AG04449 (cell line): Measurements from ENCODE around the gene CALML6.

ENCODE experiments used
- CTCF ChIA-PET: fragments of 350-600 bp; formaldehyde crosslinking; extraction: SDS; loops from one replicate; lab custom pipeline; 2021; ENCODE audit warnings: antibody characterized with exemption; lab: Yijun Ruan, JAX
- POLR2A ChIA-PET: fragments of 400-600, 350-600 bp; formaldehyde crosslinking; extraction: SDS; loops from one replicate; lab custom pipeline; 2020; ENCODE audit warnings: antibody characterized with exemption, inconsistent platforms; lab: Yijun Ruan, JAX
- DNase-seq: peaks from one replicate; pipeline ENCODE4 v3.0.0-alpha.2; 2010; ENCODE audit warnings: low read depth, low spot score
- H3K4me3 ChIP-seq: 2 replicates; pipeline ENCODE4 v1.5.1; 2011; ENCODE audit warnings: low read depth, mild to moderate bottlenecking, control low read depth, low read length
- CTCF ChIP-seq: IDR thresholded peaks from one replicate; pipeline ENCODE4 v1.5.1; 2011; ENCODE audit warnings: mild to moderate bottlenecking, moderate library complexity, low read length, control low read depth, inconsistent platforms; ENCODE audit not compliant: insufficient read depth; ENCODE audit errors: missing control alignments

The CALML6 gene

DNA sequence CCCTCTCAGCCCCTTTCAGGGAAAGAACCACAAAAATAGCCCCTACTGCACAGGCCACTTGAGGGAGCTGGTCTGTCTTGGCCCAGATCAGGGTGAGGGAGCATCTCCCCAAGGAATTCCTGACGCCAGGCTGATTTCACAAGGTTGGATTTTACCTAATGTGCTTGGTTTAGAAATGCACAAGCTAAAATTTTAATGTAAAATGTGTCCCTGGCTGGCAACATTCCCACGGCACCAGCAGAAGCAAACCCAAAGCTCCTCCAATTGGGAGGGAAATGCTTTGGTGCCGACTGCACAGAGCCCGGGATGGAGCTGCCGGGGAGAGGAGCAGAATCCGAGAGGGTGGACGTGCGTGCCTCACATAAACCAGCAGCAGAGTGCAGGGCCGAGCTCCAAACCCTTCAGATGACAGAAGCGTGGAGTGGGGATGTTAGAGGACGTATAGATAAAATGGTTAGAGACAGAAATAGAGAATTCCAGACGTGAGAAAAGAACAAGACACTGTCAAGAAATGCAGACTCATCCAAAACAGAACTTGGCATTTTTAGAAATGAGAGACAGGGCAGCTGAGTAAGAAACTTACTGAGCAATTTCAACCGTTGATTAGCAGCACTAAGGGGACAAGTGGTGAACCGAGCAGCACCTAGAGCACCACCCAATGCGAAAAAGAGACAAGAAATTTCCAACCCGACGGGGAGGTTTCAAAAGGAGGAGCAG, 45.6 kb downstream of the CALML6 start:
- H3K4me3 ChIP-seq: no peak overlapping the region
- ChIA-PET POLR2A (no interaction called here), CTCF (interaction anchor here (0.9 to 3.6 kb wide), 17 partner anchors 11 to 213 kb away, joined by 3 to 32 read pairs (median 5); partner anchors contain the start of gene GABRD)
- no peak for DNase-seq
- TF ChIP-seq CTCF: no peak

- POLR2A ChIA-PET: no interaction called here
- H3K4me3 ChIP-seq: no peak overlapping the region
- no peak for TF ChIP-seq CTCF
- no peak for DNase-seq
- CTCF ChIA-PET: interaction anchor here (1.4 to 1.5 kb wide), 2 partner anchors 82 to 212 kb away, joined by 4 read pairs; no protein-coding TSS in a partner anchor
Measured at GRCh38 chr1:1962752-1963151, 47.7 kb downstream of the CALML6 start.

DNA sequence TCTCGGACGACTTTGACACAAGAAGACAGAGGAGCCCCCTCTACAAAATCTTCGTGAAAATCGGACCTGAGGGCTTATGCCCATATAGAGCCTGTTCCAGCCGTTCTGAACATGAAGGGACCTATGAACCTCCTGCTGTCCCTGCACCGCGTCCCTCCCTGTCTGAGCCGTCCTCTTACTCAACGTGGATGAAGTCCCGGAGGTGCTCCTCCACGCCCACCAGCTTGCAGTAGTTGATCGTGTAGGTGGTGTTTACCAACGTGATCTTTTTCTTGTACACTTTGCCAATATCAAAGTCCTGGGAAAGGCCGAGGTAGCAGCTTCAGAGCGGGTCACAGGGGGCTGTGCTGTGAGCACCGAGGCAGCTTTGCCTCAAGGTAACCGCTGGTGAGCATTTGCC, 48.5 kb downstream of the CALML6 start:
- TF ChIP-seq CTCF: no peak
- no peak for DNase-seq
- ChIA-PET CTCF (interaction anchor here (1.1 to 1.4 kb wide), 2 partner anchors 16 to 211 kb away, joined by 3 to 4 read pairs; no protein-coding TSS in a partner anchor), POLR2A (no interaction called here)
- no peak overlapping the region for H3K4me3 ChIP-seq

DNA sequence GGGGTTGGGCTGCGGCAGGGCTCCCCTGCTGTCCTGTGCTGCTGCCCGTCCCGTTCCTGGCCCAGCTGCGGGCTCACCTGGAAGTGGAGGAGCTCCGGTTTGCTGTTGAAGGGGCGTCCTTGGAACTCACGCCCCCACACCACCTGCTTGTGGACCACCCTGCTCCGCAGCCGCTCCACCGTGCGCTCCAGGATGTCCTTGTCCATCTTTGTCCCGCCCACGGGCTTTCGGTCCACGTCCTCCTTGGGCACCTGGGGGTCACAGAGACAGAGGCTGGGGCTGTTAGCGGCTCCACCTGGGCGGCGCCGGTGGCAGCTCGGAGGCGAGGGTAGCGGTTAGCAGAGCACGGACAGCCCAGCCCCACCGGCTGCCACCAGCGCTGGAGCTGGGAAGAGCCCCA, 49.8 kb downstream of the CALML6 start:
- TF ChIP-seq CTCF: no peak
- CTCF ChIA-PET: no interaction called here
- POLR2A ChIA-PET: no interaction called here
- H3K4me3 ChIP-seq: no peak overlapping the region
- no peak for DNase-seq

GRCh38 chr1:1965546-1965945, 50.5 kb downstream of the CALML6 start:
- TF ChIP-seq CTCF: no peak
- no peak for DNase-seq
- ChIA-PET CTCF (interaction anchor here (1.3 kb wide), 1 partner anchor 79 kb away, joined by 4 read pairs; no protein-coding TSS in a partner anchor), POLR2A (no interaction called here)
- no peak overlapping the region for H3K4me3 ChIP-seq

GRCh38 chr1:1966071-1966740, 51.1 kb downstream of the CALML6 start:
- no peak overlapping the region for H3K4me3 ChIP-seq
- no peak for DNase-seq
- no peak for TF ChIP-seq CTCF
- POLR2A ChIA-PET: no interaction called here
- CTCF ChIA-PET: interaction anchor here (0.8 to 1.3 kb wide), 2 partner anchors 14 to 79 kb away, joined by 3 to 4 read pairs; no protein-coding TSS in a partner anchor
